GM19372 (cell line): ENCODE data around the gene ZC3H10.
"Not testable (repeated sequence)": the region's sequence is repeated elsewhere in the genome, so short reads cannot be mapped to it uniquely, and the experiment has no call there.

Experiments
- ATAC-seq: cut with Tn5 transposase; IDR thresholded peaks from one replicate; pipeline ENCODE4 v1.9.1; 2021; ENCODE audit warnings: mild to moderate bottlenecking, low read depth, moderate library complexity; ENCODE audit not compliant: unreplicated experiment

Gene ZC3H10

DNA sequence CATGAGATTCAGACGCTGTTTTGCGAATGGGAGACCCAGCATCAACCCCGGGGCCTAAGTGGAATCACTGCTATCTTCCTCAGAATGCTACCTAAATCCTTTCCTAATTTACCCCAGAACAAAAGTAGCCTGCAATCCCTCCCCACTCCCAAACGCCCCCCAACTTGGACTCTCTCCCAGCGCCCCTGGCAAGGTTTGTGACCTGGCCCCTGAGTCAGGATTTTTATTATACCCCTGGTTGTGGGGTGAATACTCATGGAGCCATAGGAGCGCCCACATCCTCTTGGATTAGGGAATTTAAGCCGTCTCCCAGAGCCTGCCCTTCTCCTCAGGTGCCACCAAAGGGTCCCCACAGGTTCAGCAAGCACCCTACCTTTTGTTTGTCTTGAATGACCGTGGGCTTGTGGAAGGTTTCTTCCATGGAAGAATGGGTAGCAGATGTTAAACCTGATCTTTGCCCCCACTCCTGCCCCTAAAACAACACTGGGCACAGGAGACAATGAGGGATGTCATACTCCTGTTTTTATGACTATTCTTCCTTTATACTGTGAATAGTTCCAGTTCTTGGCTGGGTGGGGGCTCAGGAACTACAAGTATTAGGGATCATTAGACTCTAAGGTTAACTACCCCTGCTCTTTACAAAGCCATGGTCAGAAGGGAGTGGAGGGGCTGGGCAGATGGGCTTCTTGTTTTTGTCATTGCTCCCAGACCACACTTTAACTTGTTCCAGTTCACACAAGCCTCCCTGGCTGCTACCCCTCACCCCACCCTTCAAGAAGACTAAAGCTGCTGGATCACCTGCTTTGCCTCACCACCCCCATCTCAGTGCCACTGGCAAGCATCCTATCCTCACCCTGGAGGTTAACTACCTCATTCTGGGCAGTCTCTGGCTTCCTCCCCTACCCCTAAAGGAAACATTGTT, 35.0 kb downstream of the ZC3H10 start:
- no peak for ATAC-seq

DNA sequence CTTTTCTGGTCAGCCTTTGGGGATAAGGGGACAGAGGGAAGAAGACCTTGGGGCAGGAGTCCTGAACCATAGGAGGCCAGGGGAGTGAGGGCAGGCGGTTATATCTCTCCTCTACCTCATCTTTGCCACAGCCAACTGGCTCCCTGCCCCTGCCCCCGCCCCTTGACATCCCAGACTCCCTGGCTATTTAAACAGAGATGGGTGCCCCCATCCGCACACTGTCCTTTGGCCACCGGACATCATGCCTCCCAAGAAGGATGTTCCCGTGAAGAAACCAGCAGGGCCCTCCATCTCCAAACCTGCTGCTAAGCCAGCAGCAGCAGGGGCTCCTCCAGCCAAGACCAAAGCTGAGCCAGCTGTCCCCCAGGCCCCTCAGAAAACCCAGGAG, 35.6 kb downstream of the ZC3H10 start:
- no peak for ATAC-seq

DNA sequence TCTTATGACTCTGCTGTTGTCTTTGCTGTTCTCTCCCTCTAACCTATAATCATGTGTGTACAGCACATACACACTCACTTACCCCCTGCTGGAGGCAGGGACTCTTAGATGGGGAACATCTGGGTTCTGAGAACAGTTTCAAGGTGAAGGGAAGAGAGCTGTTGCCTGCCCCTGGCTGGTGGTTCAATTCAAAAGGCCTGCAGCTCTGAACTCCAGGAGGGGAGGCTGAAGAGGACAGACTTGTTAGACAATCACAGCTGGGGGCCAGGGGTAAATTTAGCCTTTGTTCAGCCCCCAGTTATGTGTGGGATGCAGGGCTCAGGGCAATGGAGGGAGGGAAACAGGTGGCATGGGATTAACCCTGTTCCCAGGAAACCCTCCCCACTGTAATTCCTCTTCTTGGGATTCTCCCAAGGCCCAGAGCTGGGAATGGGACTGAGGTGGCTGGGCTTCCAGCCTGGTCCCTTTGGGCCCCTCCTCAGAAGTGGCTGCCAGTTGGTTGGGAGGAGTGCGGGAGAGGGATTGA, 36.2 kb downstream of the ZC3H10 start:
- ATAC-seq = no peak

DNA sequence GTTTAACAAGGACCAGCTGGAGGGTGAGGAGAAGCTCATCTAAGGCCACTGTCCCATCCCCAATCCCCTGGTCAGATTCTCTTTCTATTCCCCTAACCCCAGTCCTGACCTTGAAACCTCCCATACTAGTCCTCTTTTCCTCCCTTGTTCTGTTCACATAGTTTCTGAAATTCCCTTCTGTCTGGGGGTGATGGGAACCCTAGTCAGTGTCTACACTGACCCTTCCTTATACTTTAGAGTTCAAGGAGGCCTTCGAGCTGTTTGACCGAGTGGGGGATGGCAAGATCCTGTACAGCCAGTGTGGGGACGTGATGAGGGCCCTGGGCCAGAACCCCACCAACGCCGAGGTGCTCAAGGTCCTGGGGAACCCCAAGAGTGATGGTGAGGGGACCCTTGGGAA, 36.8 kb downstream of the ZC3H10 start:
- no peak for ATAC-seq

DNA sequence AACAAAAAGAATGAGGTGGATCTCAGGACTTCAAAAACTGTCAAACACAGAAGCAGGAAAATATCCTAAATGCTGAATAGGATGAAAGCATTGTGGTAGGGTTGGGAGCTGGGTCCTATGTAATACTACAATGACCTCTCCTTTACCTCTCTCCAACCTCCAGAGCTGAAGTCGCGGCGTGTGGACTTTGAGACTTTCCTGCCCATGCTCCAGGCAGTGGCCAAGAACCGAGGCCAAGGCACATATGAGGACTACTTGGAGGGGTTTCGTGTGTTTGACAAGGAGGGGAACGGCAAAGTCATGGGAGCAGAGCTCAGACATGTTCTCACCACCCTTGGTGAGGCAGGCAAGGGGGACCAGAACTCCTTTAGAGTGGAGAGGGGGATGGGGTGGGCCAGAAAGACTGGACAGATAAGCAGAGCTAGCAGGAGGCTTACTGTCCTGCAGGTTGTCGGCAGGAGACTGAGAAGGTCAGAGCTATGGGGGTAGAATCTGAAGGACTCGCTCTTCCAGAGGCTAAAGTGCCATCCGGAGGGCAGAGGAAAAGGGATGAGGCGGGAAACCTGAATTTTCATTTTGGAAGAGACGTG, 37.3 kb downstream of the ZC3H10 start:
- no peak for ATAC-seq

DNA sequence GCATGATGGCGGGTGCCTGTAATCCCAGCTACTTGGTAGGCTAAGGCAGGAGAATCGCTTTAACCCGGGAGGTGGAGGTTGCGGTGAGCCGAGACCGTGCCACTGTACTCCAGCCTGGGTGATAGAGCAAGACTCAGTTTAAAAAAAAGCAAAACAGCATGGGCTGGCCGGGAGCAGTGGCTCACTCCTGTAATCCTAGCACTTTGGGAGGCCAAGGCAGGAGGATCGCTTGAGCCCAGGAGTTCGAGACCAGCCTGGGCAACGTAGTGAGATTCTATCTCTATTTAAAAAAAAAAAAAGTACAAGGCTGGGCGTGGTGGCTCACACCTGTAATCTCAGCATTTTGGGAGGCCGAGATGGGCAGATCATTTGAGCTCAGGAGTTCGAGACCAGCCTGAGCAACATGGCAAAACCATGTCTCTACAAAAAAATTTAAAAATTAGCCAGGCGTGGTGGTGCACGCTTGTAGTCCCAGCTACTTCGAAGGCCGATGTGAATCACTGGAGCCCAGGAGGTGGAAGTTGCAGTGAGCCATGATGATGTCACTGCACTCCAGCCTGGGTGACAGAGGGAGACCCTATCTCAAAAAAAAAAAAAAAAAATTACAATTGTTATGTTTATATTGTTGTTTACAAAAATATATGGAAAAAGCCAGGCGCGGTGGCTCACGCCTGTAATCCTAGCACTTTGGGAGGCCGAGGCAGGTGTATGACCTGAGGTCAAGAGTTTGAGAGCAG, 38.6 kb downstream of the ZC3H10 start:
- not testable (repeated sequence) for ATAC-seq

DNA sequence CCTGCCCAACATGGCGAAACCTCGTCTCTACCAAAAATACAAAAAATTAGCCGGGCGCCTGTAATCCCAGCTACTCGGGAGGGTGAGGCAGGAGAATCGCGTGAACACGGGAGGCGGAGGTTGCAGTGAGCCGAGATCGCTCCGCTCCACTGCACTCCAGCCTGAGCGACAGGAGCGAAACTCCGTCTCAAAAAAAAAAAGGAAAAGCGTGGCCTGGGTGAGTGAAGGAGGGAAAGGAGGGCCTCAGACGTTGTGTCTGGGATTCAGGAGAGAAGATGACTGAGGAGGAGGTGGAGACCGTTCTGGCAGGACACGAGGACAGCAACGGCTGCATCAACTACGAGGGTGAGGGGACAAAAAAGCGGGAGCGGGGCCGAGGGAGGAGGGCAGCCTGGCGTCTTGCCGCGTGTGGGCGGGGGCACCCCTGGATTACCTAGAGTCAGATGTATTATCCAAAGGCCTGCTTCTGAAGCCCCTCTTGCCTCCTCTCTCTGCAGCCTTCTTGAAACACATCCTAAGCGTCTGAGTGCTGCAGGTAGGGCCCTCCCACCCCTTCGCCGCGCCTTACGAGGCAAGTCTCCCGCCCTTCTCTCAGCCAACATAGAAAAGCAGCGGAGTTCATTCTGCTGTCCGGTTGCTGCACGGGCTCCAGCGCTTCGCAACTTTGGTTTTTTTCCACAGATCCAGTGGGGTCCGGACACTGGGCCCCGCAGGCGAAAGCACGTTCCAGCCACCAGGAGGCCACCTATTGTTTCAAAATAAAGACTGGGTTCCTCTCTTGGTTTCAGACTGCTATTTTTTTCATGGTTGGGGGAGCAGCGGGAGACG, 39.3 kb downstream of the ZC3H10 start:
- ATAC-seq = peak; percentile 28

DNA sequence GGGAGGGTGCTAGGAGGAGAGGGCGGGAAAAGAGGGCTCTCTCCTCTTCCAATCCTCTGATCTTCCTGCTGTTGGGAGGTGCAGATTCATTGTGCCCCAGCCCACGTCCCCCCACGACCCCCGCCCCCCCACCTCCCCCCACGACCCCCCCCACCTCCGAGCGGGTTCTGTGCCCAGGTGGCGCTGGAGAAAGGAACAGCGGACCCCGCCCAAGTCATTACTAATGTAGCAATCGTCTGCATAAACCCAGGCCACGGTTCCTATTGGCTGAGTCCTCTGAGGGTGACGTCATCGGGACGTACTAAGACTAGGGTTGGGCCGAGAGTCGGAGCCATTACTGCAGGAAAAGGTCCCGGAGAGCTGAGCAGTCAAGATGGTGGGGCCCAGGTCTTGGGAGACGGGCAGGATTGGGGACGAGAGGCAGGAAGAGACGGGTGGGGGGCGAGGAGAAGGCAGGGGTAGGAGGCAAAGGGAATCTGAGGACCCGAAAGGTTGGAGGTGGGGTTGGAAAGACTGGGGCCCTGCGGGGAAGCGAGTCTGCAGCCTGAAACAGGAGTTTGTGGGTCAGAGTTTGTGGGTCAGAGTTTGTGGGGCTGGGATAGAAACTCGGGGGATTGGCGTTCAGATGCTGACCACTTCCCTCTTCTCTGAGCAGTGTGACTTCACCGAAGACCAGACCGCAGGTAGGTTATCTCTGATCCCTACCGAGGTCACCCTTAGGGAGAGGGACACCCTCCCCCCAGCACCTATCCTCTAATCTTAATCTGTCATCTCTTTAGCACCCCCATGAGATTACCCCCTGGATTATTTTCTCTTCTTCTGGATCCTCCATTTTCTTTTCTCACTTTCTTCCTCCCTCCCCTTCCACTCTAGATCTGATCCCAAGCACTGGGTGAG, 40.2 kb downstream of the ZC3H10 start, which contains the start of gene MYL6:
TSS of gene MYL6 (plus strand) at position 331 of the 897 bp plus-strand sequence. CDS start at position 374, 43 bp downstream.
- ATAC-seq = peak; percentile 83

DNA sequence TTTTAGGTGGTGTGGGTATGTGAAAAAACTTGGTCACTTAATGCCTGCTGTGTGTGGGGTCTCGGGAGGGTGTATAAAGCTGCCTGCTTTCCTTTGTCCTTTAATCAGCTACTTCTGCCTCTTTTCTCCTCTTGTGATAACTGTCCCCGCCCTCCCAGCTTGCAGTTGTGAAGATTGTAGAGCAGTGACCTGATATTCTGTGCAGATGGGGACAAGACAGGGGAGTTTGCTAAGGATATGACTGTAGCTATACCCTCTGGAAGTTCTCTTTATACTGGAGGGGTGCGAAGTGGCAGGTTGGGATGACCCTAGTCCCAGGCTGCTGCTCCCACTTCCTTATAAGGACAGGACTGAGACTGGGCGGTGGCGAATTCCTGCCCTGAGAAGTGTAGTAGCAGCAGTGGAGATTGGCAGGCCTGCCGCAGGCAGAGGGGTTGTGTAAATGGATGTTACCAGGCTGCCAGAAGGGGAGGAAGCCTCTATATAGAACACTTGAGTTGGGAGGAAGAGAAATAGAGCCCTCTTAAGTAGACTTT, 40.9 kb downstream of the ZC3H10 start:
- no peak for ATAC-seq

DNA sequence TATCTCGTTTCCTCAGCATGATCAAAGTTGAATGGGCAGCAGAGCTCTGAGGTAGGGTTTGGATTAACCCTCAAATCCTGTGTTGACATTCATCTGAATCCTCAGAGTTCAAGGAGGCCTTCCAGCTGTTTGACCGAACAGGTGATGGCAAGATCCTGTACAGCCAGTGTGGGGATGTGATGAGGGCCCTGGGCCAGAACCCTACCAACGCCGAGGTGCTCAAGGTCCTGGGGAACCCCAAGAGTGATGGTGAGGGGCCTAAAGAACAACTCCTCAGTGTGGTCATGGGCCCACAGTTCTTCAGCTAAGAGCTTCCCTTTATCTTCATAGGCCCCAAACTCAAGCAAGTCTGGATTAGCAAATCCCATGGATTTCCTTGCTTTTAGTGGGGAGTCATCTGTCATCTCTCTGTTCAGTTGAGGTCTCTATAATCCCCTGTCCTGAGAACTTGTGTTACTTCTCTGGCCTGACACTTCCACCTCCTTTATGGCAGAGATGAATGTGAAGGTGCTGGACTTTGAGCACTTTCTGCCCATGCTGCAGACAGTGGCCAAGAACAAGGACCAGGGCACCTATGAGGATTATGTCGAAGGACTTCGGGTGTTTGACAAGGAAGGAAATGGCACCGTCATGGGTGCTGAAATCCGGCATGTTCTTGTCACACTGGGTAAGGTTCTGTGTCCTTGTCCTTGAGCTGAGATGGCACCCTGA, 41.6 kb downstream of the ZC3H10 start:
- ATAC-seq = no peak

DNA sequence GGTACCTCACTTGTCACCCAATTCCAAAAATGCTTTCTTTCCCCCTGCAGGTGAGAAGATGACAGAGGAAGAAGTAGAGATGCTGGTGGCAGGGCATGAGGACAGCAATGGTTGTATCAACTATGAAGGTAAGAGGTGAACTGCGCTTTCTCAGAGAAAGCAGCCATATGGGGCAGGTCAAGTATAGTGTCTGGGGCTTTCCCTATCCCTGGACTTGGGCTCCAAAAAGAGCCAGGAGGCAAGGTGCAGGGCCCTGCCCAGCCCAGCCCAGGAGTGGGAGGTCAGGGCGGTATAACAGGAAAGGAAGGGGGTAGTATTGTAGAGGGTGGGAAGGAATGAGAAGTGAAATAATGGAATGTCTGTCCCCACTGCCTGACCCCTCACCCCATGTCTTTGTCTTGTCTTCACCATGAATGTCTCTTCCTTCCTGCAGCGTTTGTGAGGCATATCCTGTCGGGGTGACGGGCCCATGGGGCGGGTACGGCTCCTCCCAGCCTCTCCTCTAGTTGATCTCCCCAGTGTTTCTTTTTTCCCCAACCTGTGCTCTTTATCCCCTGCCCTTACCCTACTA, 42.2 kb downstream of the ZC3H10 start:
- ATAC-seq = no peak

DNA sequence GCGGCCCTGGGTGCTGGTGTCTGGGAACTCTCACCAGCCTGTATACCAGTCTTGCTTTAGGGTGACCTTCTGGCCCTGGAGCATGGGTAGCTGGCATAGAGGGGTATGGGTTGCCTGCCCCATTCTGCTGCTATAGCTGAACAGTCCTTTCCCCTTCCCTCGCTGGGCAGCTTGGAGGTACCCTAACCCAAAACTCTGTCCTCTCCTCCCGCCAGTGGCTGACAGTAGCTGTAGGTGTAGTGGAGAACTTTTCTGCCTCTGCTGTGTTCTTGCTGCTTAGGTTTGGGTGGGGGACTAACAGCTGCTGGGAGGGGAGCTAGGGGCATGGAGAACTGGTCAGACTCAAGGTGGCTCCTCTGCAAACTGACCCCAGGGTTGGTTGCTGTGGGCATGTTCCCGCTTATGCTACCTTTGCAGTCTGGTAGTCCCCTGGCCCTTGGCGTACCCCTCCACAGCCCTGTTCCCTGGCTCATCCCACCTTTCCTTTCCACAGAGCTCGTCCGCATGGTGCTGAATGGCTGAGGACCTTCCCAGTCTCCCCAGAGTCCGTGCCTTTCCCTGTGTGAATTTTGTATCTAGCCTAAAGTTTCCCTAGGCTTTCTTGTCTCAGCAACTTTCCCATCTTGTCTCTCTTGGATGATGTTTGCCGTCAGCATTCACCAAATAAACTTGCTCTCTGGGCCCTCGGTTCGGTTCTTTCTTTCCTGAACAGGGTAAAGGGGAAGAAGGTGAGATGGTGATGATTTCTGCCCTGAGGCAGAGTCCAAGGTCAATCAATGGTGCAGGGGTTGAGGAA, 43.0 kb downstream of the ZC3H10 start:
- no peak for ATAC-seq

DNA sequence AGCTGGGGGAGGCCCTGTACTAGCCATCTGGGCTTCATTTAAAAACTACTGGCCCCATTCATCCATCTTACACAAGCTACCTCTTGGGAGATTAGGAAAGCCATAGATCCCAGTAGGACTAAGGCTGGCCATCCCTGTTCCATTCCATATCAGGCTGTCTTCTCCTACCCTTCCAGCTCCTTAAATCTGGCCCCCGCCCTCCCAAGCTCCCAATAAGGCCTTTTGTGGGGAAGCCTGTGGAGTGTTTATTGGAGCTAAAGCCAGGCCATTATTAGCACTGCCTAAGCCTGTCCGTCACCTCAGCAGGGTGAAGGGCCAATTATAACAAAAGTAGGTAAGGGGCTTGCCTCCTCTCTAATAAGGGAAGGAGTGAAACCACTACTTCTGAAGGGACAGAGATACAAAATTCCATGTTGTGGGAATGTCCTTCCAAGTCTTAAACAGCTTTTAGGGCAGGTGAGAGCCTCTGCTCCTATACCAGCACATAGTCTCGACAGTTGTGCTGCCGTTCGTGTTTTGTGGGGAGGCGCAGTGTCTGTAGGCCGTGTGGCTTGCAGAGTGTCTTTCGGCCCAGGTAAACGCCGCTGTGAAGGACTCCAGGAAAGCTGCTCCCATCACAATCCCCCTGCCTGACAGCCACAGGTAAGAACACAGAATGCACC, 43.8 kb downstream of the ZC3H10 start:
- ATAC-seq = no peak

DNA sequence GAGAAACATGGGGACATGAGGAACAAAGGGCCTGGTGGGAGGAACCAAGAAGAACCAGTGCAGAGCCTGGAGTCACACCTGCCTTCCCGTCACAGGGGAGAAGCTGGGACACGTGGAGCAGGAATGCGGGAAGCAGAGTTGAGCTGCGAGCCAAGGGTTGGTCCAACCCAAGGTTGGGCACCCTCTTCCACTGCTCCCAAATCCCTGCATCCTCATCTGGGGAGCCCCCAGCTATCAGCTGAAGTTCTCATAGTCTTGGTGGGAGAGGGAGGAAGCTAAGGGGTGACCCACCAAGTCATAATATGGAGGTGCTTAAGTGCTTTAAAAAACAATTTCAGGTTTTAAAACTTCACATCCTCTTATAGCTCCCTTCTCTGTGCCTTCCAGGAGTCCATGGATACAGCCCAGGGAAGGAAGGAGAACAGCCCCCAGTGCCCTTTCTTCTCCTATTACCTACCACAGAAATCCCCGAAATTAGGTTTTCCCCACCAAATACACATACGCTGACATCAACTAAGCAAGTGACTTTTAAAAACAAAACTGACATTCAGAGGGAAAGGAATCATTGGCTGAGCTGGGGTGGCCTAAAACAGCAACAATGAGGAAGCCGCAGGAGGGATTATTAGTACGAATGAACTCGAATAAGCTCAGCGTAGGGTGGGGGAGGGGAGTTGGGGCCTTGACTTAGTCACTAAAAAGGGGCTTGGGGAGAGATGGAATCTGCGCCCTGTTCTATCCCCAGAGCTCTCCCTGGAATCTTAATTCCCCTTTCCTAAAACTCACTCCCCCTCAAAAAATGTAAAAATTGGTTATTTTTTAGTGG, 44.6 kb downstream of the ZC3H10 start:
- ATAC-seq = no peak

DNA sequence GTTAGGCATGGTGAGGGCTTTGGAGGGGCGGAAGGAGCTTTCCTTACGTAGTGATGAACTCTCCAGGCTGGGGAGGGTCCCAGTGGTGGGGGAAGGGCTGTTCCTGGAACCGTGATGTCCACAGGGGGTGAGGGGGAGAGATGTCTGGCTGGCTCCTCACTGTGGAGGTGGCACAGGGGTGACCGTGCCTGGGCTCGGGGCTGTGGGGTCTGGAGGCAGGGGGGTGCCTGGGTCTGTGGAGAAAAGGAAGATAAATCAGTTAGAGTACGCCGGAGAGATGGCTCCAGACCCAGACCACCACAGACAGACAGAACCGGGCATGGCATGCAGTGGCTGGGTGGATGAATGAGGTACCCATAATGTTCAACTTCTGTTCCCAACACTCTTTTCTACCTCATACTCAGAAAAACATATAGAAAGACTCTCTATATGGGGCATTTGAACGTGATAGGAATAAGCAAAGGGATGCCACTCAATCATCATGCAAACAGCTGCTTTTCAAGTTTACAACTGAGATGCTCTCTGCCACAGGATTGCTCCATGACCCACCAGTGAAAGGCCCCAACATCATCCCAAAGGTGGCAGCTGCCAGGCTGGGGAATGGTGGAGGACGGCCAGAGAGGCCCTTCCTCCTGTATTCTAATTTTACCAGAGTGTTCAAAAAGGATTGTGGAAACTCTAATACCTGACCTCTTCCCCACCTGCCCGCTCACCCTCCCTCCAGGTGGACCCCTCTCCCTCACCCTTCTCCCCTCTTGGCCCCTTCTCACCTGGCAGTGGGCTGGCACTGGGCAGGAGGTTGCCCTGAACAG, 45.7 kb downstream of the ZC3H10 start:
- no peak for ATAC-seq
